LNCAP (cell line): ENCODE data around the gene MAP4K4.

Experiments used
- TF ChIP-seq, protein P1 (sequence below): fragments of 450-650 bp; IDR thresholded peaks from 2 replicates; pipeline ENCODE4 v1.5.1; 2017; ENCODE audit warnings: mild to moderate bottlenecking

Gene MAP4K4

DNA sequence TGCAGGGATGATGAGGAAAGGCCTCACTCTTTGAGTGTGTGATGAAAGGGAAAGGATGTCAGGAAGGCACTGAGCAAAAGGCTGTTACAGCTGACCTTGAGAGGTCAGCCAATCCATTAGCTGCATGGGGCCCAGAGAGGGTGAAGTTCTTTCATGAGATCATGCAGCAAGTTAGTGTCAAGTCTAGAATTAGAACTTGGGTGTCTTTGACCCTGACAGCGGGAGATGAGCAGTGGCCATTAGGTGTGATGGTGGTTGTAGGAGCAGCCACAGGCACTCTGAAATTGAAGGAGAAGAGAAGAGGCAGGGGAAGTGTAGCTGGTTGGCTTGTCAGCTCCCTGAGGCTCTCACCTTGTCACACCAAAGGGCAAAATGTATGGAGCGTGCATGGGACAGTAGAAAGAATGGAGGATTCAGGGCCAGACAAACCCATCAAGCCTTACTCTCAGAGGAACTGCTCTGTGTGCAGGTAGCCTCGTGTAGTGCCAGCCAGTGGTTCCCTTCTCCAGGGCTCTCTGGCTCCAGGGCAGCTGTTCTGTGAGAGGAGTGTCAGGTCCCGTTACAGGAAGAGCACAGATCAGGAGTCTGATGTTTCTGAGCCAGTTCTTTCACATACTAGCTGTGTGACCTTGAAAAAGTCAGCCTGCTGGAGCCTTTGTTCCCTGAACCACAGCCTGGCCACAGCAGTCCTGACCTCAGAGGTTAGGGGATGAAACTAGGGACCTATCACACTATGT lies 35.9 kb downstream of the MAP4K4 start:
- TF ChIP-seq, protein P1, sequence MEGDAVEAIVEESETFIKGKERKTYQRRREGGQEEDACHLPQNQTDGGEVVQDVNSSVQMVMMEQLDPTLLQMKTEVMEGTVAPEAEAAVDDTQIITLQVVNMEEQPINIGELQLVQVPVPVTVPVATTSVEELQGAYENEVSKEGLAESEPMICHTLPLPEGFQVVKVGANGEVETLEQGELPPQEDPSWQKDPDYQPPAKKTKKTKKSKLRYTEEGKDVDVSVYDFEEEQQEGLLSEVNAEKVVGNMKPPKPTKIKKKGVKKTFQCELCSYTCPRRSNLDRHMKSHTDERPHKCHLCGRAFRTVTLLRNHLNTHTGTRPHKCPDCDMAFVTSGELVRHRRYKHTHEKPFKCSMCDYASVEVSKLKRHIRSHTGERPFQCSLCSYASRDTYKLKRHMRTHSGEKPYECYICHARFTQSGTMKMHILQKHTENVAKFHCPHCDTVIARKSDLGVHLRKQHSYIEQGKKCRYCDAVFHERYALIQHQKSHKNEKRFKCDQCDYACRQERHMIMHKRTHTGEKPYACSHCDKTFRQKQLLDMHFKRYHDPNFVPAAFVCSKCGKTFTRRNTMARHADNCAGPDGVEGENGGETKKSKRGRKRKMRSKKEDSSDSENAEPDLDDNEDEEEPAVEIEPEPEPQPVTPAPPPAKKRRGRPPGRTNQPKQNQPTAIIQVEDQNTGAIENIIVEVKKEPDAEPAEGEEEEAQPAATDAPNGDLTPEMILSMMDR = no peak

- TF ChIP-seq, protein P1 = no peak
Observed at GRCh38 chr2:101734505-101735165, 37.1 kb downstream of the MAP4K4 start.

DNA sequence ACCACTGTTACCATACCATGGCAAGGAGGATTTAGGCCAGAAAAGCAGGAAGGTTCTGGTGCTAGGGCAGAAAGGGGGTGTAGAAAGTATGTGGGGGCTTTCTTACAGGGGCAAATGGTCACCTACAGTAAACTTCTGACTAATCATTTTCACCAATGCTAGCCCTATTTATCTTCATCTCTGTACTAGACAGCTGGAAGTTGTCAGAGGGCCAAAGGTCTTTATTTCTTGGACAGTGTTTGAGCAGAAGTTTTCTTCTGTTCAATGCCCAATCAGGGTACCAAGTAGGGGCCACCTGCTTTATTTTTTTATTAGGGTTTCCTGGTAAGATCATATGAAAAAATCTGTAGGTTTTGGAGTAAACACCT lies 37.6 kb downstream of the MAP4K4 start:
- TF ChIP-seq, protein P1 = no peak

- TF ChIP-seq, protein P1 = no peak
Observed at GRCh38 chr2:101736233-101736632, 38.7 kb downstream of the MAP4K4 start.

GRCh38 chr2:101736861-101737291 lies 39.4 kb downstream of the MAP4K4 start:
- TF ChIP-seq, protein P1 = no peak

GRCh38 chr2:101737478-101738255 lies 40.2 kb downstream of the MAP4K4 start:
- TF ChIP-seq, protein P1 = no peak

DNA sequence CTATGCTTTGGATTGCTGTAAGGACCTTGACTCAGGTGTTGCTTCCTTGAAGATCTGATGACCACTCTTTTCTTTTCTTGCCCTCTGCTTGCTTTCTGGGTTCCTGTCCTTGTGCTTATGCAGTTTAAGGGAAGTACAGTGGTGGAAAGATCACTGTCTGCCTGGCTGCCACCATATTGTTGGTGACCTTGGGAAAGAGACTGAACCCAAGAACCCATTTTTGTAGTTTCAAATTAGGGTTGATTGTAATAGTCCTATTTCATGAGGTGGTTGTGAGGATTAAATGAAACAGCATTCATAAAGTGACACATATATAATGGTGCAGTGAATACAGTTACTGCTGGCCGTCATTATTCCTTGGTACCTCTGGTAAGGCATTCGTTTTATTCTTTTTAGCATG lies 41.1 kb downstream of the MAP4K4 start:
- TF ChIP-seq, protein P1 = no peak
